OCI-LY7 (cell line): ENCODE data around the gene MVK.

Source experiments
- EZH2phosphoT487 ChIP-seq: fragments of 200-600 bp; sonication (generic); IDR thresholded peaks from 2 replicates; pipeline ENCODE4 v1.6.1; 2018; ENCODE audit warnings: low read depth, borderline replicate concordance, mild to moderate bottlenecking, mixed run types, antibody characterized with exemption, low read length, moderate library complexity, mixed read lengths
- TF ChIP-seq, protein P1 (sequence below): fragments of 200-600 bp; sonication (generic); conservative IDR thresholded peaks from 2 replicates; pipeline ENCODE4 v1.5.1; 2014; ENCODE audit warnings: mild to moderate bottlenecking, antibody characterized with exemption, low read length, moderate library complexity, mixed read lengths

GRCh38 chr12:109589240-109589590, 15.6 kb downstream of the MVK start:
- TF ChIP-seq, protein P1, sequence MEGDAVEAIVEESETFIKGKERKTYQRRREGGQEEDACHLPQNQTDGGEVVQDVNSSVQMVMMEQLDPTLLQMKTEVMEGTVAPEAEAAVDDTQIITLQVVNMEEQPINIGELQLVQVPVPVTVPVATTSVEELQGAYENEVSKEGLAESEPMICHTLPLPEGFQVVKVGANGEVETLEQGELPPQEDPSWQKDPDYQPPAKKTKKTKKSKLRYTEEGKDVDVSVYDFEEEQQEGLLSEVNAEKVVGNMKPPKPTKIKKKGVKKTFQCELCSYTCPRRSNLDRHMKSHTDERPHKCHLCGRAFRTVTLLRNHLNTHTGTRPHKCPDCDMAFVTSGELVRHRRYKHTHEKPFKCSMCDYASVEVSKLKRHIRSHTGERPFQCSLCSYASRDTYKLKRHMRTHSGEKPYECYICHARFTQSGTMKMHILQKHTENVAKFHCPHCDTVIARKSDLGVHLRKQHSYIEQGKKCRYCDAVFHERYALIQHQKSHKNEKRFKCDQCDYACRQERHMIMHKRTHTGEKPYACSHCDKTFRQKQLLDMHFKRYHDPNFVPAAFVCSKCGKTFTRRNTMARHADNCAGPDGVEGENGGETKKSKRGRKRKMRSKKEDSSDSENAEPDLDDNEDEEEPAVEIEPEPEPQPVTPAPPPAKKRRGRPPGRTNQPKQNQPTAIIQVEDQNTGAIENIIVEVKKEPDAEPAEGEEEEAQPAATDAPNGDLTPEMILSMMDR, result no peak
- TF ChIP-seq EZH2phosphoT487, result no peak
